Endothelial cell of umbilical vein (primary cell): ENCODE results near the gene COX4I1. TPM values are rescaled to one million over a fixed set of nuclear protein-coding genes. Genes with fewer than 3 reads are reported as not detected.

ENCODE experiments used
- BruUV-seq: library from RNA; stranded (reverse); fragments of 400-500 nt; replicated peaks from 2 replicates; lab custom pipeline; 2021; lab: Mats Ljungman, UMichigan
- CTCF ChIA-PET: fragments of 300-600, 350-600 bp; sonication (Branson Sonifier 250); formaldehyde crosslinking; loops from one replicate; lab custom pipeline; 2021; ENCODE audit warnings: antibody characterized with exemption, inconsistent platforms; lab: Charles Lee
- POLR2A ChIA-PET: fragments of 300-600, 350-600 bp; sonication (Branson Sonifier 250); formaldehyde crosslinking; loops from one replicate; lab custom pipeline; 2021; ENCODE audit warnings: antibody characterized with exemption, inconsistent platforms; lab: Charles Lee
- DNase-seq: peaks from one replicate; pipeline ENCODE4 v3.0.0-alpha.2; 2011; ENCODE audit warnings: low read depth, low spot score
- FAIRE-seq: peaks from 2 replicates; lab custom pipeline; 2011; peaks lifted over from hg19 to GRCh38; lab: Jason Lieb, UNC
- H2AFZ ChIP-seq: 2 replicates; pipeline ENCODE4 v1.6.0; 2012; ENCODE audit warnings: low read depth, low read length, control low read depth, inconsistent platforms
- H3K27ac ChIP-seq: 2 replicates; pipeline ENCODE4 v1.5.1; 2011; ENCODE audit warnings: low read depth, mild to moderate bottlenecking, control low read depth, low read length, moderate library complexity; ENCODE audit not compliant: insufficient read depth
- H3K27me3 ChIP-seq, 2 experiments: 2 replicates each; pipeline versions ENCODE4 v1.6.0 to v1.6.1; 2011; ENCODE audit warnings: low read length in 2 of 2, mixed read lengths in 1 of 2; ENCODE audit not compliant: control insufficient read depth in 2 of 2, insufficient read depth in 2 of 2
- H3K36me3 ChIP-seq, 2 experiments: 2 replicates in 1 of 2; 3 replicates in 1 of 2; pipeline ENCODE4 v1.5.1; 2011; ENCODE audit warnings: low read length in 2 of 2, mild to moderate bottlenecking in 1 of 2, moderate library complexity in 1 of 2; ENCODE audit not compliant: control insufficient read depth in 2 of 2, insufficient read depth in 2 of 2; ENCODE audit errors: extremely low read depth in 1 of 2
- H3K4me1 ChIP-seq: 3 replicates; pipeline ENCODE4 v1.5.1; 2011; ENCODE audit warnings: mild to moderate bottlenecking, low read length; ENCODE audit not compliant: control insufficient read depth, insufficient read depth; ENCODE audit errors: extremely low read depth
- H3K4me2 ChIP-seq: 2 replicates; pipeline ENCODE4 v1.6.1; 2011; ENCODE audit warnings: low read length, control low read depth, mixed read lengths; ENCODE audit not compliant: insufficient read depth
- H3K4me3 ChIP-seq, 3 experiments: fragments of 200-600 bp in 1 of 3; sonication (generic), shearing (Covaris generic) in 1 of 3; replicated peaks in 1 of 3; 2 replicates each; pipeline ENCODE4 v1.5.1; 2011 to 2016; ENCODE audit warnings: control low read depth in 3 of 3, low read length in 3 of 3, mild to moderate bottlenecking in 2 of 3, inconsistent platforms in 1 of 3, low read depth in 1 of 3, moderate library complexity in 1 of 3; ENCODE audit not compliant: insufficient read depth in 1 of 3
- H3K79me2 ChIP-seq: 2 replicates; pipeline ENCODE4 v1.6.0; 2012; ENCODE audit warnings: low read length, inconsistent platforms; ENCODE audit not compliant: control insufficient read depth, insufficient read depth
- H3K9ac ChIP-seq: replicated peaks from 2 replicates; pipeline ENCODE3; 2011; ENCODE audit warnings: low read length, control low read depth; ENCODE audit not compliant: insufficient read depth; ENCODE audit errors: extremely low read depth
- H3K9me1 ChIP-seq: replicated peaks from 3 replicates; pipeline ENCODE4 v1.6.0; 2011; ENCODE audit warnings: mild to moderate bottlenecking, low read length; ENCODE audit not compliant: control insufficient read depth, insufficient read depth; ENCODE audit errors: extremely low read depth
- H3K9me3 ChIP-seq: replicated peaks from 2 replicates; pipeline ENCODE4 v1.5.1; 2012; ENCODE audit warnings: low read length, inconsistent platforms; ENCODE audit not compliant: control insufficient read depth, insufficient read depth
- H4K20me1 ChIP-seq: replicated peaks from 2 replicates; pipeline ENCODE3; 2011; ENCODE audit warnings: mild to moderate bottlenecking, low read length; ENCODE audit not compliant: control insufficient read depth, insufficient read depth; ENCODE audit errors: extremely low read depth
- EZH2 ChIP-seq: IDR thresholded peaks from 2 replicates; pipeline ENCODE4 v1.6.1; 2012; ENCODE audit warnings: borderline replicate concordance, low read depth, mild to moderate bottlenecking, moderate library complexity, low read length, inconsistent platforms; ENCODE audit not compliant: severe bottlenecking
- FOS ChIP-seq: IDR thresholded peaks from 2 replicates; pipeline ENCODE4 v1.6.1; 2011; ENCODE audit warnings: mild to moderate bottlenecking, low read length, moderate library complexity, borderline replicate concordance; ENCODE audit not compliant: insufficient read depth
- GATA2 ChIP-seq: IDR thresholded peaks from 2 replicates; pipeline ENCODE4 v1.7.0; 2011; ENCODE audit warnings: low read depth, mild to moderate bottlenecking, moderate library complexity, mixed read lengths, low read length; ENCODE audit not compliant: insufficient read length, insufficient read depth
- JUN ChIP-seq: IDR thresholded peaks from 2 replicates; pipeline ENCODE4 v1.6.1; 2011; ENCODE audit warnings: borderline replicate concordance, low read depth; ENCODE audit not compliant: insufficient read length, insufficient read depth
- MYC ChIP-seq: IDR thresholded peaks from one replicate; pipeline ENCODE4 v1.6.1; 2011; ENCODE audit warnings: mild to moderate bottlenecking, low read depth, low read length
- POLR2A ChIP-seq: IDR thresholded peaks from 2 replicates; pipeline ENCODE4 v1.6.1; 2012; ENCODE audit warnings: low read depth, mild to moderate bottlenecking, control low read depth, low read length
- POLR2AphosphoS5 ChIP-seq: IDR thresholded peaks from 2 replicates; pipeline ENCODE4 v1.6.1; 2012; ENCODE audit warnings: low read depth, mild to moderate bottlenecking, control low read depth, low read length, moderate library complexity; ENCODE audit not compliant: insufficient read depth
- dilution Hi-C: fragments of 300-500 bp; cut with MboI; formaldehyde crosslinking; loops from one replicate; pipeline ENCODE4 v1.15.0; 2019; ENCODE audit warnings: low sequenced_read_pairs; ENCODE audit not compliant: extremely low pct_ligation_motif_present
- intact Hi-C: fragments of 100-400 bp; cut with micrococcal nuclease; formaldehyde crosslinking; loops from one replicate; pipeline ENCODE4 v1.10.0; 2022
- polyA plus RNA-seq, 4 experiments: library from polyadenylated mRNA; depleted of rRNA in 3 of 4; stranded (reverse) in 3 of 4; unstranded in 1 of 4; fragments of >200 nt; gene quantifications; 2 replicates each; pipeline versions ENCODE4 v1.2.1 to v1.2.3, GENCODE V29; 2011 to 2012; ENCODE audit warnings: missing spikeins in 1 of 4
- total RNA-seq: library from RNA; stranded (reverse); gene quantifications from 2 replicates; pipeline ENCODE4 v1.2.3, GENCODE V29; 2021
- TF ChIP-seq, protein P1 (sequence below): IDR thresholded peaks from 2 replicates; pipeline ENCODE4 v1.6.1; 2011; ENCODE audit not compliant: insufficient read depth, insufficient read length
- TF ChIP-seq, protein P2 (sequence below), 2 donors: IDR thresholded peaks; 1 replicate in 1 of 2; 2 replicates in 1 of 2; pipeline ENCODE4 v1.5.1; 2011; ENCODE audit warnings: low read length in 2 of 2, mild to moderate bottlenecking in 2 of 2, moderate library complexity in 2 of 2, control low read depth in 1 of 2, inconsistent platforms in 1 of 2, low read depth in 1 of 2; ENCODE audit not compliant: insufficient read depth in 1 of 2; ENCODE audit errors: extremely low read depth in 1 of 2

The COX4I1 gene
- total and polyA plus RNA-seq, 2 donors (not counting 3 experiments of a cell fraction or from before 2014, with no cell fraction given): 560 to 953 TPM

DNA sequence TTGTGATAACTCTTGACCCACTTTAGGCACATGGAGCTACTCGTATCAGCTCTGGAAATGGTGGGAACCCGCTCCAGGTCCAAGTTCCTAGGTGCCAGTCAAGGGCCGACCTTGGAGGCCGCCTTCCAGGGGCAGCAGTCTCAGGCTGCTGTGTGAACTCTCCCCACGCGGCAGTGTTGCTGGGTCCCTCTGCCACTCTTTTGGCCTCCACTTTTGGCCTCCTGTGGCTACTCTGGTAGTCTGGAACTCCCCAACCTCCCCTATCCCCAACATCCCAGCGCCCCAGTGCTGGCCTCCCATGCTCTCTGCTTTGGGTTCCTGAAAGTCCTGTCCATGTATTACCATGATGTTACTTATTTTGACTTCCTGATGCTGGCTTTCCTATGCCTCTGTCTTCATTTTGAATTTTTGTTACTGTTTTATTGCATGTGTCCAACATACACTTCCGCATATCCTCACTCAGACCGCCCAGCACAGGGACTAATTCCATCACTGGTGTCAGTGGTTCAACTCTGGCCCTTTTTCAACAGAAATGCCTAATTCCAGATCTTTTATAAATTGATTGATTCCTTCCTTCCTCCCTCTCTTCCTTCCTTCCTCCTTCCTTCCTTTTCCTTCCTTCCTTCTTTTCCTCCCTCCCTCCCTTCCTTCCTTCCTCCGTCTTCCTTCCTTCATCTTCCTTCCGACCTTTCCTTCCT, 44.1 kb downstream of the COX4I1 start:
- CTCF ChIA-PET: no interaction called here
- no peak overlapping the region for H3K9ac ChIP-seq
- intact Hi-C loops (no loop called here), dilution Hi-C loops (no loop called here)
- no peak overlapping the region for H3K4me3 ChIP-seq
- H3K27ac ChIP-seq: no peak overlapping the region
- no peaks in the 10 kb centered on the region for H3K9me3 ChIP-seq
- H3K9me1 ChIP-seq: no peaks in the 10 kb centered on the region
- DNase-seq (no peak), FAIRE-seq (peak; percentile 18)
- H3K4me2 ChIP-seq: no peak overlapping the region
- TF ChIP-seq EZH2 (no peak), POLR2A (no peak), FOS (no peak), MYC (no peak), GATA2 (no peak), POLR2AphosphoS5 (no peak), JUN (no peak)
- TF ChIP-seq, protein P1, sequence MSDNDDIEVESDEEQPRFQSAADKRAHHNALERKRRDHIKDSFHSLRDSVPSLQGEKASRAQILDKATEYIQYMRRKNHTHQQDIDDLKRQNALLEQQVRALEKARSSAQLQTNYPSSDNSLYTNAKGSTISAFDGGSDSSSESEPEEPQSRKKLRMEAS: no peak
- no peaks in the 10 kb centered on the region for H3K79me2 ChIP-seq
- H3K4me1 ChIP-seq: no peaks in the 10 kb centered on the region
- H3K36me3 ChIP-seq: no peaks in the 10 kb centered on the region
- H3K27me3 ChIP-seq: no peaks in the 10 kb centered on the region
- POLR2A ChIA-PET: no interaction called here
- H4K20me1 ChIP-seq: no peaks in the 10 kb centered on the region
- H2AFZ ChIP-seq: no peak overlapping the region
- BruUV-seq: no TSS peak

DNA sequence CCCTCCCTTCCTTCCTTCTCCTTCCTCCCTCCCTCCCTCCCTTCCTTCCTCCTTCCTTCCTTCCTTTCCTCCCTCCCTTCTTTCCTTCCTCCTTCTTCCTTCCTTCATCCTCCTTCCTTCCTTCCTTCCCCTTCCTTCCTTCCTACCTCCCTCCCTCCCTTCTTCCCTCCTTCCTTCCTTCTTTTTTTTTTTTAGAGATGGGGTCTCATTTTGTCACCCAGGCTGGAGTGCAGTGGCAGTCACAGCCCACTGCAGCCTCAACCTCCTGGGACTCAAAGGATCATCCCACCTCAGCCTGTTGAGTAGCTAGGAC, 44.6 kb downstream of the COX4I1 start:
- no peak overlapping the region for H2AFZ ChIP-seq
- ChIA-PET POLR2A (no interaction called here), CTCF (interaction anchor here (0.6 to 3.0 kb wide), 2 partner anchors 22 to 25 kb away, joined by 3 to 9 read pairs; no protein-coding TSS in a partner anchor)
- FAIRE-seq (no peak), DNase-seq (no peak)
- no peak overlapping the region for H3K4me2 ChIP-seq
- no peaks in the 10 kb centered on the region for H3K36me3 ChIP-seq
- H3K4me1 ChIP-seq: no peaks in the 10 kb centered on the region
- BruUV-seq: no TSS peak
- H3K4me3 ChIP-seq: no peak overlapping the region
- H3K27me3 ChIP-seq: no peaks in the 10 kb centered on the region
- H3K79me2 ChIP-seq: no peaks in the 10 kb centered on the region
- no peaks in the 10 kb centered on the region for H3K9me1 ChIP-seq
- TF ChIP-seq, protein P1: no peak
- TF ChIP-seq JUN (no peak), POLR2A (no peak), GATA2 (no peak), POLR2AphosphoS5 (no peak), FOS (no peak), EZH2 (no peak), MYC (no peak)
- TF ChIP-seq, protein P2, sequence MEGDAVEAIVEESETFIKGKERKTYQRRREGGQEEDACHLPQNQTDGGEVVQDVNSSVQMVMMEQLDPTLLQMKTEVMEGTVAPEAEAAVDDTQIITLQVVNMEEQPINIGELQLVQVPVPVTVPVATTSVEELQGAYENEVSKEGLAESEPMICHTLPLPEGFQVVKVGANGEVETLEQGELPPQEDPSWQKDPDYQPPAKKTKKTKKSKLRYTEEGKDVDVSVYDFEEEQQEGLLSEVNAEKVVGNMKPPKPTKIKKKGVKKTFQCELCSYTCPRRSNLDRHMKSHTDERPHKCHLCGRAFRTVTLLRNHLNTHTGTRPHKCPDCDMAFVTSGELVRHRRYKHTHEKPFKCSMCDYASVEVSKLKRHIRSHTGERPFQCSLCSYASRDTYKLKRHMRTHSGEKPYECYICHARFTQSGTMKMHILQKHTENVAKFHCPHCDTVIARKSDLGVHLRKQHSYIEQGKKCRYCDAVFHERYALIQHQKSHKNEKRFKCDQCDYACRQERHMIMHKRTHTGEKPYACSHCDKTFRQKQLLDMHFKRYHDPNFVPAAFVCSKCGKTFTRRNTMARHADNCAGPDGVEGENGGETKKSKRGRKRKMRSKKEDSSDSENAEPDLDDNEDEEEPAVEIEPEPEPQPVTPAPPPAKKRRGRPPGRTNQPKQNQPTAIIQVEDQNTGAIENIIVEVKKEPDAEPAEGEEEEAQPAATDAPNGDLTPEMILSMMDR (IDR thresholded peaks at IDR 0.05; ENCODE audit: extremely low read depth in 1 of 2, insufficient read depth in 1 of 2, low read depth in 1 of 2, low read length in 2 of 2): no peak
- H3K27ac ChIP-seq: no peak overlapping the region
- H4K20me1 ChIP-seq: no peaks in the 10 kb centered on the region
- H3K9me3 ChIP-seq: no peaks in the 10 kb centered on the region
- dilution Hi-C loops: no loop called here
- no peak overlapping the region for H3K9ac ChIP-seq
- intact Hi-C loops: no loop called here
